ENCODE results near the gene MYO18A.

Gene MYO18A

DNA sequence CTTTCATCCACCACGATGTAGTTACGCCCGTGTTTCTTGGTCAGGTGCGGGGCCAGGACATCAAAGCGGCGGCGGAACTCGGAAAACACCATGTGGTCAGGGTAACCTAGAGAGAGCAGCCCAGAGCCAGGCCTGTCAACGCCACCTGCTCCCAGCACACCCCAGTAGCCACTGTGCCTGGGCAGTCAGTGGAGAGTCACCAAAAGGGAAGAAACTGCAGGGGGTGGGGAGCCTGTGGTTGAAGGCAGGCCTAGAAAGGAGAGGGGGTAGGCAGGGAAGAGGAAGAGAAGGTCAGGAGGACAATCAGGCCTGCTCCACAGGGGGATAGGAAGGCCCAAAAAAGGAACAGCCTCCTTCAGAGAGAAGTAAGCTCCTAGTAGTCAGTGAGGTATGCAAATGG, 73.1 kb downstream of the MYO18A start:
- peaks cover 27% of the 10 kb centered on the region for H3K36me3 ChIP-seq (ENCODE audit: insufficient read depth, low read length)
- H3K27me3 ChIP-seq (ENCODE audit: control insufficient read depth, insufficient read depth, low read length) = no peaks in the 10 kb centered on the region
- no peak overlapping the region for H3K9ac ChIP-seq (ENCODE audit: low read depth, low read length)
- H3K9me3 ChIP-seq (replicated peaks; ENCODE audit: low read length) = no peaks in the 10 kb centered on the region
- no peak overlapping the region for H3K4me2 ChIP-seq (ENCODE audit: low read length)
- H3K4me1 ChIP-seq (ENCODE audit: control insufficient read depth, insufficient read depth, low read length) = peaks cover 29% of the 10 kb centered on the region
- H3K4me3 ChIP-seq (ENCODE audit: low read length) = no peak overlapping the region

DNA sequence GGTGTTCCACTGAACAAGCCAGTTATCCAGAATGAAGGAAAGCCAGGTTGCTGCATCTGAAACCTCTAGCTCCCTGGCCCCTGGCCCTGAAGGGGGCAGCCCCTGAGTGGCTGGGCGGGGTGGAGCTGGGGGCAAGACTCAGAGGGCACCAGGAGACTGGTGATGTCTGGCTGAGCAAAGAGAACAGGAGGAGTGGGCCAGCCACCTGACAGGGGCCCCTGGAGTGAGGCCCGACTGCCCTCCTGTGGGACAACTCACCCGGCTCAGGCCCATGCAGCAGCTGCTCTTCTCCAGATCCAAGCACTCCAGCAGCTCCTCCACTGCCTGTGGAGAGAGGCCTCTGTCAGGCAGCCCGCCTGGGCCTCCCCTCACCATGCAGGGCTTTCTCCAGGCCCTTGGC, 76.9 kb downstream of the MYO18A start:
- H3K4me2 ChIP-seq (ENCODE audit: low read length) = peak overlapping the region; percentile 55
- H3K4me3 ChIP-seq (ENCODE audit: low read length) = no peak overlapping the region
- H3K9ac ChIP-seq (ENCODE audit: low read depth, low read length) = peak overlapping the region; percentile 48
- H3K9me3 ChIP-seq (replicated peaks; ENCODE audit: low read length) = no peaks in the 10 kb centered on the region
- H3K27me3 ChIP-seq (ENCODE audit: control insufficient read depth, insufficient read depth, low read length) = no peaks in the 10 kb centered on the region
- peaks cover 11% of the 10 kb centered on the region for H3K36me3 ChIP-seq (ENCODE audit: insufficient read depth, low read length)
- H3K4me1 ChIP-seq (ENCODE audit: control insufficient read depth, insufficient read depth, low read length) = peaks cover 27% of the 10 kb centered on the region

DNA sequence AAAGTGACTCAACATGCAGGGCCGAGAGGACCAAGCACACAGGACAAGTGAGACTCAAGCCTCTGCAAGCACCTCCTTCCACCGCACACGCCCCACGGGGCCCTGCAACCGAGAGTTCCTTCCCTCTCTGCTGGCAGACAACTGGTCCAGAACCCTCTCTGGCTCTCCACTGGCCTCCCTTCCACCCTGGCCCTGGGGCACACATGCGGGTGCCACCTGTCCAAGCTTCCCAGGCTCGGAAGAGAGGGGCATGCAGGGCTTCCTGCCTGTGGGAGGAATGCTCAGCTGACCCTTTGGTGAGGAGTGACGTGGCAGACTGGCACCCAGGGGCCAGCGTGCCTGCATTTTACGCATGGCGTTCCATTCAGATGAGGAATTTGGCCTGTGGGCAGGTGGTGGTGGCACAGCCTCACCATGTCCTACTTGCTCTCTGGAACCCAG, 77.4 kb downstream of the MYO18A start:
- Histone ChIP-seq H3K9ac (ENCODE audit: low read depth, low read length) (peak overlapping the region; percentile 48), H3K36me3 (ENCODE audit: insufficient read depth, low read length) (peaks cover 13% of the 10 kb centered on the region), H3K9me3 (replicated peaks; ENCODE audit: low read length) (no peaks in the 10 kb centered on the region), H3K4me1 (ENCODE audit: control insufficient read depth, insufficient read depth, low read length) (peaks cover 22% of the 10 kb centered on the region), H3K4me2 (ENCODE audit: low read length) (peak overlapping the region; percentile 55), H3K27me3 (ENCODE audit: control insufficient read depth, insufficient read depth, low read length) (no peaks in the 10 kb centered on the region), H3K4me3 (ENCODE audit: low read length) (no peak overlapping the region)

DNA sequence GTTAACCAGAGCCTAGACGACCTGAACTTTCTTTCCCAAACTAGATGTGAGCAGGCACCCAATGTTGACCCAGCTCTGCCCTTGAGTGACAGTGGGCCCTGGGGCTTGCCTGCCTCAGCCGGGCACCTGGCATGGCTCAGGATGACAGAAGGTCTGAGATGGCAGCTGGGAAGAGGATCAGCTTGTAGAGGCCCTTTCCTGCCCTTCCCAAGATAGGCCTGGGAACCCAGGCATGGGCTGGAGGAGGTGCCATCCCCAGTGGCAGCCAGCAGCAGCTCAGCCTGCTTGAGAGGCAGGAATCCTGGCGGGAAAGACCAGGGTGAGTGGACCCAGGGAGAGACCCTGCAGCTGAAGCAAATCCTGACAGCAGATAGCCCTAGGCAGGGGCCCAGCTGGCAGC, 78.2 kb downstream of the MYO18A start:
- H3K9ac ChIP-seq (ENCODE audit: low read depth, low read length) = peak overlapping the region; percentile 48
- peak overlapping the region; percentile 55 for H3K4me2 ChIP-seq (ENCODE audit: low read length)
- peaks cover 17% of the 10 kb centered on the region for H3K36me3 ChIP-seq (ENCODE audit: insufficient read depth, low read length)
- peaks cover 22% of the 10 kb centered on the region for H3K4me1 ChIP-seq (ENCODE audit: control insufficient read depth, insufficient read depth, low read length)
- H3K4me3 ChIP-seq (ENCODE audit: low read length) = no peak overlapping the region
- no peaks in the 10 kb centered on the region for H3K27me3 ChIP-seq (ENCODE audit: control insufficient read depth, insufficient read depth, low read length)
- H3K9me3 ChIP-seq (replicated peaks; ENCODE audit: low read length) = no peaks in the 10 kb centered on the region

DNA sequence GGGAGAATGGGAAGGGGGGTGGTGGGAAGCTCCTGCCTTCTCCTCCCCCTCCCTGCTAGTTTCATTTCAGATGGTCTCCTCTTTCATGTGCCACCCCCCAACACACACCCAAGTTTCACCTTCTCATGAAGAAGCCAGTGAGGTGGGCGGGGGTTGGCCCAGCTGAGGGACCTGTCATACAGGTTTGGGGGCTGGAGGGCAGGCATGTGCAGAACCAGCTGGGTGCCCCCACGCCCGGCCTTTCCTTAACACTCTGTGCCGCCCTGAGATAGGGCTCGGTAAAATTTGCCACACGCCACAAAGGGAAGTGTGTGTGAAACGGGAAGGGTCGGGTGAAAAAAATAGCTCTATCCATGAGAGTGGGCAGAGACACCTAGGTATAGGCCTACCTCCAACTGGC, 79.9 kb downstream of the MYO18A start:
- Histone ChIP-seq H3K9me3 (replicated peaks; ENCODE audit: low read length) (no peaks in the 10 kb centered on the region), H3K9ac (ENCODE audit: low read depth, low read length) (no peak overlapping the region), H3K27me3 (ENCODE audit: control insufficient read depth, insufficient read depth, low read length) (no peaks in the 10 kb centered on the region), H3K4me2 (ENCODE audit: low read length) (no peak overlapping the region), H3K4me1 (ENCODE audit: control insufficient read depth, insufficient read depth, low read length) (peaks cover 22% of the 10 kb centered on the region), H3K4me3 (ENCODE audit: low read length) (no peak overlapping the region), H3K36me3 (ENCODE audit: insufficient read depth, low read length) (peaks cover 22% of the 10 kb centered on the region)

DNA sequence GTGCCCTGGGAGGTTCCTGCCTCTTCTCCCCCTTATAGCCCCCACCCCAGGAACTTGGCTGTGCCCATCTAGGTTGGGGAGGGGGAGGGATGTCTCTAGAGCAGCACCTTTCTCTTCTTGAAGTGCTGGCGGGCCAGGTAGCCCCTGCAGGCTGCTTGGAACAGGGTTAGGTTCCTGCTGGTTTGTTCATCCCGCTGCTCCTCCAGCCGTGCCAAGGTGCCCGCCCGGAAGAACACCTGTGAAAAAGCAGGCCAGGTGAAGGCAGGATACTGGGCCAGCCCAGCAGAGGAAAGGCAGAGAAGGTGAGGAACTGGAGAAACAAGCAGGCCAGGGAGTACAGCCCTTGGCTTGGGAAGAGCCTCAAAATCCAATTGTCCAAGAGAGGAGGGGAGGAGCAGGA, 80.7 kb downstream of the MYO18A start:
- no peak overlapping the region for H3K9ac ChIP-seq (ENCODE audit: low read depth, low read length)
- no peak overlapping the region for H3K4me3 ChIP-seq (ENCODE audit: low read length)
- H3K4me2 ChIP-seq (ENCODE audit: low read length) = no peak overlapping the region
- H3K9me3 ChIP-seq (replicated peaks; ENCODE audit: low read length) = no peaks in the 10 kb centered on the region
- no peaks in the 10 kb centered on the region for H3K27me3 ChIP-seq (ENCODE audit: control insufficient read depth, insufficient read depth, low read length)
- peaks cover 22% of the 10 kb centered on the region for H3K4me1 ChIP-seq (ENCODE audit: control insufficient read depth, insufficient read depth, low read length)
- H3K36me3 ChIP-seq (ENCODE audit: insufficient read depth, low read length) = peaks cover 26% of the 10 kb centered on the region

DNA sequence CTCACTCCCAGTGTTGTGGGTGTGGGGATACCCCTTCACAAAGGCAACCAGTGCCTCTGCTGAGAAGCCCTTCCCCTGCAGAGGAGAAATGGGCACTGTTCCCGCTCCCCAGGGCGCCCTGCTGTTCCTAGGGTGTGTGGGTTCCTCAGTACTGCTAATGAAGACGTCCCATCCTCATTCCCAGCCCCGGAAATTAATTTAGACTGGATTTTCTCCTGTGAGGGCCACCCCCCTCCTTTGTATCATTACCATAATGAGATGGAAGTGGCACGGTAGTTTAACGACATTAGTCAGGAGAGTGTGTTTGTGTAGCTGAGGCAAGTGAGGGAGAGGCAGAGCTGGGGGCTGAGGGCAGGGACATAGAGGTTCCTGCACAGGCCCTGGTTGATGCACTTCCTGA, 84.1 kb downstream of the MYO18A start:
- Histone ChIP-seq H3K9me3 (replicated peaks; ENCODE audit: low read length) (no peaks in the 10 kb centered on the region), H3K4me2 (ENCODE audit: low read length) (no peak overlapping the region), H3K36me3 (ENCODE audit: insufficient read depth, low read length) (peaks cover 45% of the 10 kb centered on the region), H3K27me3 (ENCODE audit: control insufficient read depth, insufficient read depth, low read length) (no peaks in the 10 kb centered on the region), H3K4me1 (ENCODE audit: control insufficient read depth, insufficient read depth, low read length) (no peaks in the 10 kb centered on the region), H3K4me3 (ENCODE audit: low read length) (no peak overlapping the region), H3K9ac (ENCODE audit: low read depth, low read length) (no peak overlapping the region)

DNA sequence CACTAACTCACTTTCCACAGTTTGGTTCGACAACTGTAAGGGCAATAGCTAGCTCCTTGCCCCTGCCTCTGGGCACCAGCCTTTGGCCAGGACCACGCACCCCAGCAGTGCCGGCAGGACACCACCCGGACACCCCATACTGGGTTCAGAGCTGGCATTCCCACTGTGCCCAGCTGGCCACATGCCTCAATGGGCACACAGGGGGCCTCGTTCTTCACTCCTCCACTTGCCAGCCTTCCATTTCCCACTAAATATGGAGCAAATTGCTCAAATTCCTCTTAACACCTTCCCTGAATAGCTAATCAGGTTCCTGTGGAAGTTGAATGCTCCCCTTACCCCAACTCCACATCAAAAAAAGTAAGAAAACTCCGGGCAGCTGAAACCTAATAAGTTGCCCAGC, 84.8 kb downstream of the MYO18A start:
- Histone ChIP-seq H3K9ac (ENCODE audit: low read depth, low read length) (no peak overlapping the region), H3K4me2 (ENCODE audit: low read length) (no peak overlapping the region), H3K27me3 (ENCODE audit: control insufficient read depth, insufficient read depth, low read length) (no peaks in the 10 kb centered on the region), H3K4me3 (ENCODE audit: low read length) (no peak overlapping the region), H3K9me3 (replicated peaks; ENCODE audit: low read length) (no peaks in the 10 kb centered on the region), H3K4me1 (ENCODE audit: control insufficient read depth, insufficient read depth, low read length) (no peaks in the 10 kb centered on the region), H3K36me3 (ENCODE audit: insufficient read depth, low read length) (peaks cover 47% of the 10 kb centered on the region)

DNA sequence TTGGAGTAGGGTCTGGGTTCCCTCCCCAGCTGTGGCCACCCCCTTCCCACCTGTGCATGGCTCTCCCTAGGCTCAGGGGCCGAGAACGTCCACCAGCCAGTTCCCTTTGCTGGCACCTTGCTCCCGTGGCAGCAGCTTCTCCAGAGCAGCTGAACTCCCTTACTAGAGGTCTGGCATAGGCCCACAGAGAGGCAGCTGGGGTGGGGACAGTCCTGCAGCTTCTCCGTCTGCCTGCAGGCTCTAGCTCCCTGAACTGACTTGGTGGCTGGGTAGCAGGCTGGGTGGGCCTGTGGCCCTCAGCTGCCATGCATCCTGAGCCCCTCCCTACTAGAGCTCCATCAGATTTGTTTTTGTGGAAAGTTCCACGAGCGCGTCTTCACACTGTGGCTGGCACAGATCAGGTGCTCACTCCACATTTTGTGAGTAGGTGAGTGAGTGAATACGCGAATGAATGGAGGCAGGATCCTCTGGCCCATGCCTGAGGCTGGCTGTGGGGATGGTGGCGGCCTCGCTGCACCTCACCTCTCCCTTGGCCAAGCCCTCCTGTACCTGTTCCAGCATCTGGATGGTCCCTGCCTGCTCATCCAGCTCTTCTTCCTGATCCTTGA, 86.0 kb downstream of the MYO18A start:
- Histone ChIP-seq H3K36me3 (ENCODE audit: insufficient read depth, low read length) (peaks cover 53% of the 10 kb centered on the region), H3K27me3 (ENCODE audit: control insufficient read depth, insufficient read depth, low read length) (no peaks in the 10 kb centered on the region), H3K4me3 (ENCODE audit: low read length) (no peak overlapping the region), H3K9me3 (replicated peaks; ENCODE audit: low read length) (no peaks in the 10 kb centered on the region), H3K9ac (ENCODE audit: low read depth, low read length) (no peak overlapping the region), H3K4me2 (ENCODE audit: low read length) (no peak overlapping the region), H3K4me1 (ENCODE audit: control insufficient read depth, insufficient read depth, low read length) (no peaks in the 10 kb centered on the region)

DNA sequence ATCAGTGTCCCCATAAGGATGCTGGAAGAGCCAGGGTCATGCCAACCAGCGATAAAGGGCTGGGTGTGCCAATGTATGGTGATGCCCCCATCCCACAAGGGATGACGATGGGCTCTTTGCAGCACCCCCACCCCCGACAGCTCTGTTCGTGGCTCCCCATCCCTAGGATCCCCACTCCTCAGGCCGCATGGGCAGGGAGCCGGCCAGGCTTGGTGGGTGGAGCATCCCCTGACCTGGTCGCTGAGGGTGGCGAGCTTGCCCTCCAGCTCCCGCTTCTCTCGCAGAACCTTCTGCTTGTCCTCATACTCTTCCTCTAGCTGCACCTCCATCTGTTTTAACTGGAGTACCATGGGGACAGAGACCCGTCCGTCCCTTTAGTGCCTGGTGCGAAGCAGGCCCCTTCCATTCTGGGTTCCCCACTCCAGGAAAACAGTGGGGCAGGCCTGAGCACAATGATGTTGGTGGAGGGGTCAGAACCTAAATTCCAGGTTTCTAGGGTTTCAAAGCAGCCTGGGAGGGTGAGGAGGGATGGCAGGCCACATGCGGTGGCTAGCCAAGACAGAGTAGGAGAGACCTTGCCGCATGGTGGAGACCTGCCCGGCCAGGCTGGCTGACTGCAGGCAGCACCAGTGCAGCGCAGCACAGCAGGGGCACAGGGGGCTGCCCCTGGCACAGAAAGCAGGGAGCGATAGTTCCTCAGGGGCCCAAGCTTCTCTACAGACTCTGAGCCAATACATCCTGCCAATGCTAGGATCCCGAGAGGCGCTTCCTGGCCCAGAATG, 86.9 kb downstream of the MYO18A start:
- H3K4me2 ChIP-seq (ENCODE audit: low read length) = no peak overlapping the region
- no peaks in the 10 kb centered on the region for H3K27me3 ChIP-seq (ENCODE audit: control insufficient read depth, insufficient read depth, low read length)
- H3K9me3 ChIP-seq (replicated peaks; ENCODE audit: low read length) = no peaks in the 10 kb centered on the region
- H3K4me1 ChIP-seq (ENCODE audit: control insufficient read depth, insufficient read depth, low read length) = no peaks in the 10 kb centered on the region
- no peak overlapping the region for H3K9ac ChIP-seq (ENCODE audit: low read depth, low read length)
- H3K36me3 ChIP-seq (ENCODE audit: insufficient read depth, low read length) = peaks cover 48% of the 10 kb centered on the region
- no peak overlapping the region for H3K4me3 ChIP-seq (ENCODE audit: low read length)

DNA sequence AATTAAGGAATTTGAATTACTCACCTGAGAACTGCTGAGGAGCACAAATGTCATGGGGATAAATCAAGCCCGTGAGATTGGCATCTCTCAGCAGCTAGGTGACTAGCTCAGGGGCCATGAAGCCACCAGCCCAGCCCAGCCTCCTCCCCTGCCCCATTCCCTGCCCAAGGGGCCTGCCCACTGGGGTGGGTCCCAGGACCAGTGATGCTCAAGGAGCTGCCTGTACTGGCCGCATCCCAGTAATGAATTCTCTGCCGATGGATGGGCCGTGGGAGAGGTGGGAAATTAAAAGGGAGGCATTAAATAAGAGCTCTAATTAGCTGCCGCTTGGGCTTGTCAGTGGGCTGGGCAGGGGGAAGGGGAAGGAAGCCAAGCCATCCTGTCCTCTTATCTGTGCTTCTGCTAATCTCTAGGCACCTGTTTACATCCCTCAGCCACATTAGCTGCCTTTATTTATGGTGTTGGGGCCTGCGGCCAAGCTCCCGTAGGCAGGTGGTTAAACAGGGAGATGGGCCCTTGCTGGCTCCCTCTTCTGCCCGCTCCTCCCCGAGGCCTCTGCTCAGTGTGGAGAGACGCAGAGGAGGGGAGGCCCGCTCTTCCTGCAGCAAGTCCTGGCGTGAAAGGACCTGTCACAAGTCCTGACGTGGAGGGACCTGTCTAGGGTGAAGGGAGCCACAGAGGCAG, 88.5 kb downstream of the MYO18A start:
- H3K4me2 ChIP-seq (ENCODE audit: low read length) = no peak overlapping the region
- no peak overlapping the region for H3K4me3 ChIP-seq (ENCODE audit: low read length)
- H3K36me3 ChIP-seq (ENCODE audit: insufficient read depth, low read length) = peaks cover 45% of the 10 kb centered on the region
- no peaks in the 10 kb centered on the region for H3K4me1 ChIP-seq (ENCODE audit: control insufficient read depth, insufficient read depth, low read length)
- no peak overlapping the region for H3K9ac ChIP-seq (ENCODE audit: low read depth, low read length)
- H3K9me3 ChIP-seq (replicated peaks; ENCODE audit: low read length) = no peaks in the 10 kb centered on the region
- H3K27me3 ChIP-seq (ENCODE audit: control insufficient read depth, insufficient read depth, low read length) = no peaks in the 10 kb centered on the region

Measured in skeletal muscle satellite cell (primary cell).